ACC112 (cell line): ENCODE measurements around the gene DNMT3L.
"Not testable (repeated sequence)": the region's sequence is repeated elsewhere in the genome, so short reads cannot be mapped to it uniquely, and the experiment has no call there.

ENCODE experiments used
- H2AFZ ChIP-seq: fragments of 200-600 bp; sonication (generic); one replicate; pipeline ENCODE4 v1.6.0; 2017; ENCODE audit warnings: antibody characterized with exemption, low read length; ENCODE audit not compliant: unreplicated experiment
- H3K27ac ChIP-seq: fragments of 200-600 bp; sonication (generic); 2 replicates; pipeline ENCODE4 v1.5.1; 2014; ENCODE audit warnings: low read depth, mild to moderate bottlenecking, antibody characterized with exemption, low read length, moderate library complexity
- H3K27me3 ChIP-seq: fragments of 200-600 bp; sonication (generic); 2 replicates; pipeline ENCODE4 v1.6.1; 2014; ENCODE audit warnings: mild to moderate bottlenecking, antibody characterized with exemption, low read length, moderate library complexity, mixed read lengths; ENCODE audit not compliant: insufficient read depth
- H3K36me3 ChIP-seq: fragments of 200-600 bp; sonication (generic); 2 replicates; pipeline ENCODE4 v1.6.1; 2016; ENCODE audit warnings: mild to moderate bottlenecking, antibody characterized with exemption, low read length, moderate library complexity, mixed read lengths; ENCODE audit not compliant: insufficient read depth
- H3K4me1 ChIP-seq: fragments of 200-600 bp; sonication (generic); one replicate; pipeline ENCODE4 v1.6.1; 2016; ENCODE audit warnings: low read length, mixed read lengths; ENCODE audit not compliant: insufficient read depth, unreplicated experiment, control insufficient read depth
- H3K4me3 ChIP-seq: fragments of 200-600 bp; sonication (generic); 2 replicates; pipeline ENCODE4 v1.5.1; 2014; ENCODE audit warnings: mild to moderate bottlenecking, low read depth, low read length
- H3K79me2 ChIP-seq: fragments of 200-600 bp; sonication (generic); one replicate; pipeline ENCODE4 v1.6.0; 2016; ENCODE audit warnings: low read length; ENCODE audit not compliant: control insufficient read depth, unreplicated experiment, insufficient read depth

Gene DNMT3L

GRCh38 chr21:44240353-44240752 is 21.3 kb downstream of the DNMT3L start:
- H3K4me1 ChIP-seq, H3K79me2 ChIP-seq, H3K27me3 ChIP-seq, H3K36me3 ChIP-seq, H3K27ac ChIP-seq, H2AFZ ChIP-seq, H3K4me3 ChIP-seq: not testable (repeated sequence)

GRCh38 chr21:44229561-44229960 is 32.1 kb downstream of the DNMT3L start:
- H3K36me3 ChIP-seq, H3K27ac ChIP-seq, H3K27me3 ChIP-seq, H3K79me2 ChIP-seq, H3K4me3 ChIP-seq, H2AFZ ChIP-seq, H3K4me1 ChIP-seq: not testable (repeated sequence)

DNA sequence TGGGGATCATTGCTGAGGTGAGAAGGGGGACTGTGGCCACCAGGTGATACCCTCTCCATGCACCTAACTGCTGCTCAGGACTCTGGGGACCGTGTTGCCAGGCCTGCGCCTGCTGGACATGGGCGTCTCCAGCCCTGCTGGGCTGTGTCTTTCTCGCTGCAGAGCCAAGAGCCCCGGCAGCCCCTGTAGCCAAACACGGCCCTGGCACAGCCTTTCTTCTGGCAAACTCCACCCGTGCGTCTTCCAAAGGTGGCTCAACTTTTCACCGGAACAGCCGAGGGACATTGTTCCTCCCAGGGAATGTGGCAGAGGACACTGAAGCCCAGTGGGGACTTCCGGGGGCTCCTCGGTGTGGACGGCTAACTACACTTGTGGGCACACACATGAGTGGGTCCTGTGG is 33.6 kb downstream of the DNMT3L start:
- not testable (repeated sequence) for H3K27me3 ChIP-seq, H3K27ac ChIP-seq, H3K4me3 ChIP-seq, H3K79me2 ChIP-seq, H3K36me3 ChIP-seq, H2AFZ ChIP-seq, H3K4me1 ChIP-seq

DNA sequence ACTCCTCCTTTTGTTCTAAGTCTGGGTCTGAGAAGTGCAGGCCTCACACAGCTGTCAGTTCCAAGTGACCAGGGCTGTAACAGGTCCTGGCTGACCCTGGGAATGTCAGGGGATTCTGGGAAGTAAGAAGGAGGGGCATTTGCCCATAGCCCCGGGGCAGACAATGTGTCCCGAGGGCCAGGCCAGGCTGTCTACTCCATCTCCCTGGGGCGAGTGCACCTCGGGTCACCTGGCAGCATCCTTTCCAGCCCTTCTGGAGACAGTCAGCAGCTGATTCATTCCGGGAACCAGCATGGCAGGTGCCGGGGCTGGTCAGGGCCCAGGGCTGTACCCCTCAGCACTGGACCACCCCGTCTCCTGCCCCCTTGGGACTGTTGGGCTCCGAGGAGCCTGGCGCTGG is 34.1 kb downstream of the DNMT3L start:
- H3K27ac ChIP-seq, H3K4me3 ChIP-seq, H3K36me3 ChIP-seq, H3K4me1 ChIP-seq, H3K79me2 ChIP-seq, H2AFZ ChIP-seq, H3K27me3 ChIP-seq: not testable (repeated sequence)

GRCh38 chr21:44225605-44226004 is 36.1 kb downstream of the DNMT3L start:
- H3K79me2 ChIP-seq, H3K36me3 ChIP-seq, H3K27ac ChIP-seq, H3K4me3 ChIP-seq, H3K4me1 ChIP-seq, H3K27me3 ChIP-seq, H2AFZ ChIP-seq: not testable (repeated sequence)

DNA sequence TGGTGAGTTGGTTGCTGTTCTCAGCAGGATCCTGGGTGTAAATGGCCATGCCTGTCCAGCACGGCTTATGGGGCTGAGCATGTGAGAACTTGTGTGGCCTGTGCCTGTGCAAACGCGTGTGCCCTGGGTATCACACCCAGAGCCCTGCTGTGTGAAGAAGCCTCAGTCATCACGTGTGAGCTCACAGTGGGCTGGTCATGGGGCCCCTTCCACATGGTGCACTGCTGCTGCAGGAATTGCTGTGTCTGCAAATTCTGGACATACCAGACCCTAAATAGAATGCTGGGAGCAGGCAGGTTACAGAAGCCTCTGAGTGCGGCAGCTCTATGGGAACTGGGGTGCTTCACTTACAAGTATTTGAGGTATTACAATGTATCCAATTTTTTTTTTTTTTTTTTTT is 38.4 kb downstream of the DNMT3L start:
- H2AFZ ChIP-seq, H3K4me1 ChIP-seq, H3K4me3 ChIP-seq, H3K27ac ChIP-seq, H3K79me2 ChIP-seq, H3K27me3 ChIP-seq, H3K36me3 ChIP-seq: not testable (repeated sequence)

DNA sequence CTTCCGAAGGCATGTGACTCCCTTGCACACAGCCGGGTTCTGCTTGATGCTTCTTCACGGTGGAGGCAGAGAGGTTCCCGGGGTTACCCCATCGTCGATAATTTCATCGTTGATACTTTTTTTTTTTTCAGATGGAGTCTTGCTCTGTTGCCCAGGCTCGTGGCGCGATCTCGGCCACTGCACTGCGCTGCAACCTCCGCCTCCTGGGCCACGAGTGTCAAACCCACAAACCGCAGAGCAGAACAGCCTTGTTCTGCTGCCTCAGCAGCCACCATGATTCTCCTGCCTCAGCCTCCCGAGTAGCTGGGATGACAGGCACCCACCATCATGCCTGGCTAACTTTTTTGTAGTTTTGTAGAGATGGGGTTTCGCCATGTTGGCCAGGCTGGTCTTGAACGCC is 41.0 kb downstream of the DNMT3L start:
- H3K4me3 ChIP-seq, H2AFZ ChIP-seq, H3K27me3 ChIP-seq, H3K27ac ChIP-seq, H3K4me1 ChIP-seq, H3K79me2 ChIP-seq, H3K36me3 ChIP-seq: not testable (repeated sequence)

DNA sequence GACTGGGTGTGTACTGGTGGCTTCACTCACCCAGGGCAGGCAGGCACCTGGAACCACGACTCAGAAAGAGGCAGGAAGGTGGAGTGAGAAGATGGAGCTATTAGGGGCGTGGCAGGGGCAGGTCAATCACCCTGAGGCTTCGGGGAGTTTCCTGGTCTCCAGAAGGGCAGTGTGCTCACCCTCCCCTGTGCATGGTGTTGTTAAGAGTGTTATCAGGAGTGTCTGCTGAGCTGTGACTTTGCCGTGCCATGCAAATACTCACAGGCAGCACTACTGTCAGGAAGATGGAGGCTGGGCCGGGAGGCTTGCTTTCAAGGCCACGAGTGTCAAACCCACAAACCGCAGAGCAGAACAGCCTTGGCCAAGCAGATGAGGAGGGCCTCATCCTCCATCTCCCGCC is 43.2 kb downstream of the DNMT3L start:
- H3K27me3 ChIP-seq, H2AFZ ChIP-seq, H3K4me3 ChIP-seq, H3K36me3 ChIP-seq, H3K4me1 ChIP-seq, H3K27ac ChIP-seq, H3K79me2 ChIP-seq: not testable (repeated sequence)

DNA sequence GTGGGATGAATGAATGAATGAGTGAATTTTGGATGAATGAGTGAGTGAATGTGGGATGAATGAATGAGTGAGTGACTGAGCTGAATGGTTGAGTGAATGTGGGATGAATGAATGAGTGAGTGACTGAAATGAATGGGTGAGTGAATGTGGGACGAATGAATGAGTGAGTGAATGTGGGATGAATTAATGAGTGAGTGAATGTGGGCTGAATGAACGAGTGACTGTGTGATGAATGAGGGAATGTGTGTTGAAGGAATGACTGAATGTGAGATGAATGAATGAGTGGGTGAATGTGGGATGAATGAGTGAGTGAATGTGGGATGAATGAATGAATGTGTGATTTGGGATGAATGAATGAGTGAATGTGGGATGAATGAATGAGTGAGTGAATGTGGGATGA is 49.7 kb downstream of the DNMT3L start:
- H3K27ac ChIP-seq, H3K79me2 ChIP-seq, H2AFZ ChIP-seq, H3K4me1 ChIP-seq, H3K4me3 ChIP-seq, H3K27me3 ChIP-seq, H3K36me3 ChIP-seq: not testable (repeated sequence)

- not testable (repeated sequence) for H3K27ac ChIP-seq, H3K36me3 ChIP-seq, H3K27me3 ChIP-seq, H3K4me1 ChIP-seq, H3K4me3 ChIP-seq, H3K79me2 ChIP-seq, H2AFZ ChIP-seq
Measured at GRCh38 chr21:44211574-44211973, 50.1 kb downstream of the DNMT3L start.

- H2AFZ ChIP-seq, H3K36me3 ChIP-seq, H3K4me1 ChIP-seq, H3K27me3 ChIP-seq, H3K79me2 ChIP-seq, H3K4me3 ChIP-seq, H3K27ac ChIP-seq: not testable (repeated sequence)
Measured at GRCh38 chr21:44207860-44208646, 53.6 kb downstream of the DNMT3L start.
